Mesendoderm (in vitro differentiated cells): Measurements from ENCODE around the gene ATP6V1B1.

Source experiments
- DNase-seq: peaks from one replicate; pipeline ENCODE4 v3.0.0; 2013
- H2AK5ac ChIP-seq: 2 replicates; pipeline ENCODE4 v1.6.1; 2013; ENCODE audit warnings: low read length, inconsistent platforms
- H2BK120ac ChIP-seq: 2 replicates; pipeline ENCODE4 v1.6.1; 2013; ENCODE audit warnings: low read depth, mild to moderate bottlenecking, low read length, moderate library complexity, mixed read lengths
- H2BK15ac ChIP-seq: replicated peaks from 2 replicates; pipeline ENCODE4 v1.6.1; 2013; ENCODE audit warnings: low read depth, mild to moderate bottlenecking, moderate library complexity
- H2BK5ac ChIP-seq: 2 replicates; pipeline ENCODE4 v1.6.1; 2013; ENCODE audit warnings: low read length, inconsistent platforms
- H3K18ac ChIP-seq: 2 replicates; pipeline ENCODE4 v1.6.1; 2013; ENCODE audit warnings: mild to moderate bottlenecking, low read length, mixed read lengths
- H3K23ac ChIP-seq: one replicate; pipeline ENCODE4 v1.6.1; 2013; ENCODE audit warnings: low read length
- H3K27ac ChIP-seq: 2 replicates; pipeline ENCODE4 v1.5.1; 2013; ENCODE audit warnings: low read depth, mild to moderate bottlenecking, inconsistent platforms, low read length, moderate library complexity
- H3K27me3 ChIP-seq: 2 replicates; pipeline ENCODE4 v1.6.1; 2013; ENCODE audit warnings: low read length, control low read depth, mild to moderate bottlenecking, inconsistent platforms; ENCODE audit not compliant: insufficient read depth, poor library complexity
- H3K36me3 ChIP-seq: 2 replicates; pipeline ENCODE4 v1.6.1; 2013; ENCODE audit warnings: low read length, inconsistent platforms; ENCODE audit not compliant: control insufficient read depth, insufficient read depth
- H3K4ac ChIP-seq: one replicate; pipeline ENCODE4 v1.6.1; 2013; ENCODE audit warnings: low read depth, mild to moderate bottlenecking, low read length, moderate library complexity
- H3K4me1 ChIP-seq: 2 replicates; pipeline ENCODE4 v1.6.1; 2013; ENCODE audit warnings: low read depth, low read length, inconsistent platforms; ENCODE audit not compliant: control insufficient read depth
- H3K4me2 ChIP-seq: 2 replicates; pipeline ENCODE4 v1.6.1; 2013; ENCODE audit warnings: low read length
- H3K4me3 ChIP-seq: 2 replicates; pipeline ENCODE4 v1.5.1; 2013; ENCODE audit warnings: mild to moderate bottlenecking, low read length
- H3K56ac ChIP-seq: one replicate; pipeline ENCODE4 v1.6.1; 2013; ENCODE audit warnings: low read length
- H3K79me1 ChIP-seq: 2 replicates; pipeline ENCODE4 v1.6.1; 2013; ENCODE audit warnings: low read length, inconsistent platforms
- H3K79me2 ChIP-seq: 2 replicates; pipeline ENCODE4 v1.6.1; 2013; ENCODE audit warnings: mild to moderate bottlenecking, low read length; ENCODE audit not compliant: control insufficient read depth, insufficient read depth
- H3K9ac ChIP-seq: 2 replicates; pipeline ENCODE4 v1.6.1; 2013; ENCODE audit warnings: low read length, inconsistent platforms
- H4K5ac ChIP-seq: one replicate; pipeline ENCODE4 v1.6.1; 2013; ENCODE audit warnings: low read length
- H4K8ac ChIP-seq: one replicate; pipeline ENCODE4 v1.6.1; 2013; ENCODE audit warnings: low read depth, mild to moderate bottlenecking, control low read depth, low read length, moderate library complexity
- WGBS: extraction: QIAGEN DNeasy Blood & Tissue Kit; methylation state at CpG from one replicate; pipeline ENCODE4 v1.1.7; 2013; ENCODE audit warnings: low lambda C conversion rate, missing lambda C conversion rate; ENCODE audit not compliant: insufficient coverage; ENCODE audit errors: extremely low coverage; 5-methylcytosine and 5-hydroxymethylcytosine counted together

Gene ATP6V1B1

DNA sequence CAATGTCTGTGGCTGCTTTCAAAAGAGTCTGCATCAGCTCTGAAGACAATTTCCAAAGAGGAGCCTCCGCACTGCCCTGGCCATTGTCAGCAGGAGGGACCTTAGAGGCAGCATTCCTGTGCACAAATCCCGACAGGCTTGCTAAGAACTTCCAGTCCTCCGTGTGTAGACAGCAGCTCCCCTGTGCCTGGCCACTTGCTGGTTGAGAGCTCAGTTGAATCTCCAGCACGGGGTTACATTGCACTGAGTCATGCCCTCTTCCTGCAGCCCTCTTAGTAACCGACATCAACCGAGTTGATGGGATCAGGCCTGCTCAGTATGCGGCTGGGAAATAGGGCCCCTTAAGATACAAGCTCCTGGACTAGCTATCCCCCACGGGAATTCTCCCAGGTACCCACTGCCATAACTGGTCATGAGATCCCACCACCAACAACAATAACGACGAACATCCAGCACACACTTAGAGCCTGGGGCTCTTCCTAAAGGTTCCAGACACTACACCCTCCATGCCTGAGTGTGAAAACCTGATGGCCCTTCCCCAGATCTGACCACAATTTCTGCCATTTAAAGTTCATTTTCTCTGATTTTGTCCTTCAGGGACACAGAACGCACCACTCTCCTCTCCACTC, 12.0 kb downstream of the ATP6V1B1 start:
- WGBS = no CpG with 5 or more reads among the region's 11 CpGs
- Histone ChIP-seq H2BK5ac (no peak overlapping the region), H3K4me3 (no peak overlapping the region)

GRCh38 chr2:70948337-70949003, 12.8 kb downstream of the ATP6V1B1 start:
- no peak overlapping the region for H3K4ac ChIP-seq
- peak overlapping the region; percentile 70 for H3K56ac ChIP-seq
- no CpG with 5 or more reads among the region's 27 CpGs for WGBS
- peak overlapping the region; percentile 49 for H3K9ac ChIP-seq
- H3K36me3 ChIP-seq = no peaks in the 10 kb centered on the region
- no peak overlapping the region for H3K27ac ChIP-seq
- no peak overlapping the region for H3K23ac ChIP-seq
- H3K79me1 ChIP-seq = no peaks in the 10 kb centered on the region
- peak; percentile 75 for DNase-seq
- no peak overlapping the region for H4K8ac ChIP-seq
- no peak overlapping the region for H3K4me3 ChIP-seq
- no peak overlapping the region for H2BK5ac ChIP-seq
- no peak overlapping the region for H4K5ac ChIP-seq
- H3K4me2 ChIP-seq = peak overlapping the region; percentile 17
- no peak overlapping the region for H2BK120ac ChIP-seq
- no peak overlapping the region for H2BK15ac ChIP-seq
- H3K4me1 ChIP-seq = no peaks in the 10 kb centered on the region
- H3K79me2 ChIP-seq = no peaks in the 10 kb centered on the region
- no peak overlapping the region for H3K18ac ChIP-seq
- H2AK5ac ChIP-seq = no peak overlapping the region
- peaks cover 5% of the 10 kb centered on the region for H3K27me3 ChIP-seq

More for the DNA sequence above, 12.0 kb downstream of the ATP6V1B1 start:
- Histone ChIP-seq H3K56ac (no peak overlapping the region), H3K4ac (no peak overlapping the region), H3K4me1 (no peaks in the 10 kb centered on the region), H3K27ac (no peak overlapping the region), H4K5ac (no peak overlapping the region), H3K4me2 (no peak overlapping the region), H3K18ac (no peak overlapping the region), H2BK15ac (no peak overlapping the region), H2AK5ac (no peak overlapping the region), H3K36me3 (no peaks in the 10 kb centered on the region), H3K79me2 (no peaks in the 10 kb centered on the region), H3K23ac (no peak overlapping the region), H3K27me3 (peaks cover 5% of the 10 kb centered on the region), H2BK120ac (no peak overlapping the region), H3K79me1 (no peaks in the 10 kb centered on the region), H4K8ac (no peak overlapping the region), H3K9ac (no peak overlapping the region)
- DNase-seq = peak; percentile 63

- H3K27ac ChIP-seq = no peak overlapping the region
- H4K5ac ChIP-seq = no peak overlapping the region
- H2BK5ac ChIP-seq = no peak overlapping the region
- H3K4me1 ChIP-seq = no peaks in the 10 kb centered on the region
- no peaks in the 10 kb centered on the region for H3K36me3 ChIP-seq
- H2AK5ac ChIP-seq = no peak overlapping the region
- no peaks in the 10 kb centered on the region for H3K79me1 ChIP-seq
- no peak overlapping the region for H2BK120ac ChIP-seq
- H2BK15ac ChIP-seq = no peak overlapping the region
- H3K79me2 ChIP-seq = no peaks in the 10 kb centered on the region
- H3K4me3 ChIP-seq = no peak overlapping the region
- WGBS = no CpG with 5 or more reads among the region's 11 CpGs
- no peak overlapping the region for H3K4ac ChIP-seq
- no peak overlapping the region for H3K23ac ChIP-seq
- H3K9ac ChIP-seq = no peak overlapping the region
- H4K8ac ChIP-seq = no peak overlapping the region
- H3K56ac ChIP-seq = no peak overlapping the region
- H3K4me2 ChIP-seq = no peak overlapping the region
- peaks cover 5% of the 10 kb centered on the region for H3K27me3 ChIP-seq
- no peak overlapping the region for H3K18ac ChIP-seq
- no peak for DNase-seq
Measured at GRCh38 chr2:70949086-70949485, 13.4 kb downstream of the ATP6V1B1 start.

DNA sequence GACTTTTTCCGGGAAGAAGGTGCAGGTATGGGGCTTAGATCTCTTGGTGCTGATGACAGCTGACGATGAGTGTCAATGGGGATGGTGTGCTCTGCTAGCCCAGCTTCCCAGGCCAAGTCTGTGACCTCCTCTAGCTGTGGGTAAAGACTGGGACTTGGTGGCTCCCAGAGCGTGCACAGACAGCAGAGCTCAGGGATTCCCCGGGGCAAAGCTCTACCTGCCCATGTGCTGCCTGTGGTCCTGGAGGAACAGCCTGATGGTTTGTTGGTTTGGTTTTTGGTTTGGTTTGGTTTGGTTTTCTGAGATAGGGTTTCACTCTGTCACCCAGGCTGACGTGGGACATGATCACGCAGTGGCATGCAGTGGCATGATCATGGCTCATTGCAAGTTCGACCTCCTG, 19.2 kb downstream of the ATP6V1B1 start:
- WGBS = no CpG with 5 or more reads among the region's 7 CpGs

GRCh38 chr2:70956141-70956540, 20.4 kb downstream of the ATP6V1B1 start:
- Histone ChIP-seq H3K4me1 (no peaks in the 10 kb centered on the region), H3K36me3 (no peaks in the 10 kb centered on the region), H3K9ac (no peak overlapping the region), H2BK120ac (no peak overlapping the region), H3K56ac (no peak overlapping the region), H3K79me2 (no peaks in the 10 kb centered on the region), H2BK5ac (no peak overlapping the region), H2AK5ac (no peak overlapping the region), H3K18ac (no peak overlapping the region), H2BK15ac (no peak overlapping the region), H3K4me3 (no peak overlapping the region), H3K27ac (no peak overlapping the region), H3K4me2 (no peak overlapping the region), H3K4ac (no peak overlapping the region), H4K5ac (no peak overlapping the region), H3K23ac (no peak overlapping the region), H3K27me3 (no peaks in the 10 kb centered on the region), H4K8ac (no peak overlapping the region), H3K79me1 (no peaks in the 10 kb centered on the region)
- DNase-seq = no peak
- WGBS = no CpG with 5 or more reads among the region's 2 CpGs

More for the DNA sequence above, 19.2 kb downstream of the ATP6V1B1 start:
- no peak overlapping the region for H4K5ac ChIP-seq
- H3K56ac ChIP-seq = no peak overlapping the region
- H3K4me2 ChIP-seq = no peak overlapping the region
- H3K79me2 ChIP-seq = no peaks in the 10 kb centered on the region
- H3K79me1 ChIP-seq = no peaks in the 10 kb centered on the region
- no peak for DNase-seq
- no peaks in the 10 kb centered on the region for H3K36me3 ChIP-seq
- no peak overlapping the region for H4K8ac ChIP-seq
- H3K27ac ChIP-seq = no peak overlapping the region
- no peaks in the 10 kb centered on the region for H3K4me1 ChIP-seq
- H3K4me3 ChIP-seq = no peak overlapping the region
- no peak overlapping the region for H3K4ac ChIP-seq
- H2BK5ac ChIP-seq = no peak overlapping the region
- no peak overlapping the region for H3K23ac ChIP-seq
- no peaks in the 10 kb centered on the region for H3K27me3 ChIP-seq
- no peak overlapping the region for H2BK15ac ChIP-seq
- no peak overlapping the region for H3K18ac ChIP-seq
- H2AK5ac ChIP-seq = no peak overlapping the region
- no peak overlapping the region for H3K9ac ChIP-seq
- no peak overlapping the region for H2BK120ac ChIP-seq
